GM19463 (cell line): Measurements from ENCODE around the gene SHISA4.
"Not testable (repeated sequence)": the region's sequence is repeated elsewhere in the genome, so short reads cannot be mapped to it uniquely, and the experiment has no call there.

Experiments
- ATAC-seq: cut with Tn5 transposase; IDR thresholded peaks from one replicate; pipeline ENCODE4 v1.9.1; 2021; ENCODE audit warnings: mild to moderate bottlenecking, moderate library complexity; ENCODE audit not compliant: unreplicated experiment

The SHISA4 gene

GRCh38 chr1:201888282-201889089, at the start of gene SHISA4:
SHISA4 (plus strand) TSS chr1:201888898; CDS start chr1:201888995, 97 bp downstream.
- no peak for ATAC-seq

GRCh38 chr1:201839089-201839488, 49.6 kb upstream of the SHISA4 start:
- ATAC-seq = not testable (repeated sequence)

- no peak for ATAC-seq
Measured at GRCh38 chr1:201840055-201840454, 48.6 kb upstream of the SHISA4 start.

GRCh38 chr1:201840490-201840889, 48.2 kb upstream of the SHISA4 start:
- ATAC-seq = no peak

GRCh38 chr1:201841265-201841912, 47.3 kb upstream of the SHISA4 start:
- no peak for ATAC-seq

- ATAC-seq = no peak
Measured at GRCh38 chr1:201842472-201843027, 46.1 kb upstream of the SHISA4 start.

GRCh38 chr1:201845331-201846083, 43.2 kb upstream of the SHISA4 start:
- no peak for ATAC-seq

- ATAC-seq = no peak
Measured at GRCh38 chr1:201847150-201847549, 41.5 kb upstream of the SHISA4 start.

- ATAC-seq = no peak
Measured at GRCh38 chr1:201848230-201848629, 40.5 kb upstream of the SHISA4 start.

- no peak for ATAC-seq
Measured at GRCh38 chr1:201849372-201850052, 39.2 kb upstream of the SHISA4 start.

GRCh38 chr1:201850053-201850397, 38.7 kb upstream of the SHISA4 start:
- ATAC-seq = no peak

- no peak for ATAC-seq
Measured at GRCh38 chr1:201851949-201852348, 36.7 kb upstream of the SHISA4 start.

- ATAC-seq = not testable (repeated sequence)
Measured at GRCh38 chr1:201856722-201857121, 32.0 kb upstream of the SHISA4 start.

- no peak for ATAC-seq
Measured at GRCh38 chr1:201859424-201859823, 29.3 kb upstream of the SHISA4 start.

GRCh38 chr1:201861448-201861847, 27.2 kb upstream of the SHISA4 start:
- no peak for ATAC-seq

GRCh38 chr1:201870397-201870796, 18.3 kb upstream of the SHISA4 start:
- no peak for ATAC-seq

- no peak for ATAC-seq
Measured at GRCh38 chr1:201874672-201875071, 14.0 kb upstream of the SHISA4 start.

- no peak for ATAC-seq
Measured at GRCh38 chr1:201876148-201876818, 12.4 kb upstream of the SHISA4 start.

GRCh38 chr1:201877877-201878401, 10.8 kb upstream of the SHISA4 start:
- ATAC-seq = no peak
